ENCODE results near the gene FRMD4A. TPM values are rescaled to one million over a fixed set of nuclear protein-coding genes. Genes with fewer than 3 reads are reported as not detected.

The FRMD4A gene
- total RNA-seq, 4 donors from 2014 or later = 4.4 to 7.1 (median 5.2) TPM

GRCh38 chr10:13686331-13686752 lies 644.4 kb downstream of the FRMD4A start:
- intact Hi-C loops (cut with DNase I; ENCODE audit: low total_unique reads) (no loop called here), in situ Hi-C loops (cut with MboI; ENCODE audit: low sequenced_read_pairs in 4 of 4) (no loop called here)
- TF ChIP-seq CTCF (IDR thresholded peaks at IDR 0.05 in 4 of 5, conservative IDR thresholded peaks at IDR 0.05 in 1 of 5) (no peak), POLR2A (IDR thresholded peaks at IDR 0.05) (no peak)

GRCh38 chr10:13685885-13686284 lies 644.8 kb downstream of the FRMD4A start:
- TF ChIP-seq CTCF (IDR thresholded peaks at IDR 0.05 in 4 of 5, conservative IDR thresholded peaks at IDR 0.05 in 1 of 5) (no peak), POLR2A (IDR thresholded peaks at IDR 0.05) (no peak)
- in situ Hi-C loops (cut with MboI; ENCODE audit: low sequenced_read_pairs in 4 of 4) = no loop called here
- Histone ChIP-seq H3K27ac (peak overlapping the region; percentile 52 to 78 (median 72)), H3K27me3 (no peaks in the 10 kb centered on the region), H3K4me3 (peak overlapping the region in 1 of 4 donors; percentile 6), H3K4me1 (peaks cover 37 to 40% of the 10 kb centered on the region in 2 donors), H3K36me3 (no peaks in the 10 kb centered on the region), H3K9me3 (no peaks in the 10 kb centered on the region)
- DNase-seq (no peak), ATAC-seq (peak; percentile 14 to 38)
- intact Hi-C loops (cut with DNase I; ENCODE audit: low total_unique reads) = loop anchor here (2.0 kb wide), 1 partner anchor 21 kb away; no protein-coding TSS in a partner anchor

More at GRCh38 chr10:13686331-13686752, 644.4 kb downstream of the FRMD4A start:
- H3K4me1 ChIP-seq = peaks cover 37 to 40% of the 10 kb centered on the region in 2 donors
- H3K9me3 ChIP-seq = no peaks in the 10 kb centered on the region
- peak overlapping the region; percentile 52 to 78 (median 72) for H3K27ac ChIP-seq
- ATAC-seq (peak; percentile 49 to 58), DNase-seq (peak in 1 of 2 donors; percentile 29)
- H3K4me3 ChIP-seq = peak overlapping the region in 1 of 4 donors; percentile 6
- H3K27me3 ChIP-seq = no peaks in the 10 kb centered on the region
- H3K36me3 ChIP-seq = no peaks in the 10 kb centered on the region

- DNase-seq = no peak
- H3K27ac ChIP-seq = peak overlapping the region; percentile 58 to 76 (median 70)
- in situ Hi-C loops (cut with MboI; ENCODE audit: low sequenced_read_pairs in 4 of 4) (no loop called here), intact Hi-C loops (cut with DNase I; ENCODE audit: low total_unique reads) (loop anchor here (2.0 kb wide), 1 partner anchor 22 kb away; no protein-coding TSS in a partner anchor)
- TF ChIP-seq POLR2A (IDR thresholded peaks at IDR 0.05) = no peak
- no peak for TF ChIP-seq CTCF (IDR thresholded peaks at IDR 0.05 in 4 of 5, conservative IDR thresholded peaks at IDR 0.05 in 1 of 5)
- H3K4me1 ChIP-seq = peaks cover 37 to 40% of the 10 kb centered on the region in 2 donors
- H3K9me3 ChIP-seq = no peaks in the 10 kb centered on the region
- peak overlapping the region; percentile 6 to 19 (median 12) for H3K4me3 ChIP-seq
- no peaks in the 10 kb centered on the region for H3K36me3 ChIP-seq
- H3K27me3 ChIP-seq = no peaks in the 10 kb centered on the region
- ATAC-seq = no peak
Measured at GRCh38 chr10:13684806-13685482, 645.8 kb downstream of the FRMD4A start.

GRCh38 chr10:13684252-13684791 lies 646.4 kb downstream of the FRMD4A start:
- in situ Hi-C loops (cut with MboI; ENCODE audit: low sequenced_read_pairs in 4 of 4) (no loop called here), intact Hi-C loops (cut with DNase I; ENCODE audit: low total_unique reads) (loop anchor here (2.0 kb wide), 1 partner anchor 22 kb away; no protein-coding TSS in a partner anchor)
- Histone ChIP-seq H3K4me1 (peaks cover 37 to 40% of the 10 kb centered on the region in 2 donors), H3K4me3 (peak overlapping the region; percentile 6 to 19 (median 12)), H3K36me3 (no peaks in the 10 kb centered on the region), H3K27ac (peak overlapping the region; percentile 58 to 71 (median 64)), H3K9me3 (no peaks in the 10 kb centered on the region), H3K27me3 (no peaks in the 10 kb centered on the region)
- ATAC-seq = peak; percentile 35 to 59
- no peak for TF ChIP-seq CTCF (IDR thresholded peaks at IDR 0.05 in 4 of 5, conservative IDR thresholded peaks at IDR 0.05 in 1 of 5)
- peak in 1 of 2 donors; percentile 43 for DNase-seq
